Retina (tissue), 1 donor: ENCODE results near the gene CACNA1H.
A peak's percentile ranks its signal among the peaks of the same experiment; 100 is the strongest.

Experiments
- DNase-seq: peaks from one replicate; pipeline ENCODE4 v3.0.0-alpha.2; 2016

The CACNA1H gene

DNA sequence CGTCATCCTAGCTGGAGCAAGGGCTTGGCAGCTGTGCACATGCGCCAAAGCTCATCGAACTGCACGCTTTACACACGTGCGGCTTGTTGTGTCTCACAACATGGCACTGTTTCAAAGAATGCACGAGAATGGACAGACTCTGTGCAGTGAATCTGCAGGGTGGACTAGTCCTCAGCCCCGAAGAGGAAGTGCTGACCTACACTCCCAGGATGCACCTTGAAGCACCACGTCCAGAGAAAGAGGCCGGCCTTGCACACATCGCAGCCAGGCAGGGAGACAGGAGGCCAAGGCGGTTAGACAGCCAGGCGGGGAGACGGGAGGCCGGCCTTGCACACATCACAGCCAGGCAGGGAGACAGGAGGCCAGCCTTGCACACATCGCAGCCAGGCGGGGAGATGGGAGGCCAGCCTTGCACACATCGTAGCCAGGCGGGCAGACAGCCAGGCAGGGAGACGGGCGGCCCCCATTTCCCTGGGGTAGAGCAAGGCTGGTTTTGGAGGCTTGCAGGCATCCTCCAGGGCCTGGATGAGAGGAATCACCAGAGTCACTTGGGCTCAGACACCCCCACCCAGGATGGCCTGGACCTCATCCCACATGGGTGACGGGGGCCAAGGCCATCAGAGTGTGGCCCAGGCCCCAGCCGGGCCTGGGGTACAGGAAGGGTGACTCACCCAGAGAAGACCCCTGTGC is 9.0 kb upstream of the CACNA1H start:
- DNase-seq = peak; percentile 40

DNA sequence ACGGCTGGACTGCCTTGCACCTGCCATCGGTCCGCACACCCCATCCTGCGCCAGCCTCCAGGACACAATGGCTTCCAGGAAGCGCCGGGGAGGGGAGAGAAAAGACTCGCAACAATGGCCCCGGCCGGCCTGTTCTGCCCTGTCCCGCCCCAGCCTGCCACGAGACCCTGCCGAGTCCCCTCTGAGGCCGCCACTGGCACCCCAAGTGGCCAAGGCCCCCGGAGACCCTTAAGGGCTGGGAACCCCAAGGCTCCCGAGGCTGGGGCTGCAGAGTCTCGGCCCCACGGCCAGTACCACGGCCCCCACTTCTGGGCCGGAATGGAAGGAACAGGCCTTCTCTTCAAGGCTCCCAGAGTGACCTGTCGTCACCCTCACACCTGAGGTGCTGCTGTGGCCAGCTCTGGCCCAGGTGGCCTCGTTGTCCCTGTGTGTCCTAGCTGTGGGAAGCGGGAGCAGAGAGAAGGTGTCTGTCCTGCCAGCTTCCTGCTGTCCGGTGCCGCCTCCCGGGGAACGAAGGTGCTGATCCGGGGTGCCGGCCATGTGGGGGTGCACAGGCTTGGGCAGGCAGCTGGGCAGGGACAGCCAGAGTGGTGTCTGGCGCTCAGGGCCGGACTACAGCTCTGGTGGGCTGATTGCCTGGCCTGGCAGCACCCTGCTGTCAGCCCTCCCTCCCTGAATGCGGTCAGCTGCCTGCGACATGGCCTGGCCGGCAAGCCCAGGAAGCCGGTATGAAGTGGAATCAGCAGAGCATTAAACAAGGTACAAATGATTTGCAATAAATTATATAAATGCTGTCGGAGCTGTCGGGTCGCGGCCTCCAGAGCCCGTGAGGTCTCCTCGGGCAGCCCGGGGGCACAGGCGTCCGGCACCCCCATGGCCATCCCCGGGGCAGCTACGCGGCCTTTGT is 8.2 kb upstream of the CACNA1H start:
- DNase-seq = peak; percentile 89

DNA sequence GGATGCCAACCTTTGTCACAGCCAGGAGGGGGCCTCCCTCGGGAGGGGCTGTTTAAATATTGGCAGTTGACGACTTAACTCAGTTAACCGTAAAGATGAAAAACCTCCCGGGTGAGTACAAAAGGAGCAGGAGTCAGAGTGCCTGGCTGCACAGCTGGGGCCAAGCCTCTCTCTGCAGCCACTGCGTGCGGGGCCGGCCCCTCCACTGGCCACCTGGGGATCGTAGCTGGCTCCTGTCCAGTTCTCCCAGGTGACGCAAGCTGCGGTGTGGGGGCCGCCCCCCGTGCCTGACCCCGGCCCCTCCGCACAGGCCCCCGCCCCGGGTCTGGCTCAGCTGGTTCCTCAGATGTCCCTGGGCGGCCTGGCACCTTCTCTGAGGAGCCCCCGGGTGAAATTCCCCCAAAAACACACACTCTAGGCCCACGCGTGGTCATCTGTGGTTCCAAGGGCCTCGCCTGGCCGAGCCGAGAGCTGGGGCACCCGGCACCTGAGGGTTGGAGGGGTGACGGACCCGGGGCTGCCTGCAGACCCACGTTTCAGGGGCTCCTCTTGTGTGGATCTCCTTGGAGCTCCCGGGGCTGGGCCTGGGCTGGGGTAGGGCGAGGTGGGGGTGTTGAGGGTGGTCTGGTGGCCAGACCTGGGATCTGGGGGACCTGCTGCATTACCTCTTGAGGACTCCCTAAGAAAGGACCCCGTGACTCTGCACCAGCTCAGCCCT is 7.4 kb upstream of the CACNA1H start:
- peak; percentile 42 for DNase-seq

DNA sequence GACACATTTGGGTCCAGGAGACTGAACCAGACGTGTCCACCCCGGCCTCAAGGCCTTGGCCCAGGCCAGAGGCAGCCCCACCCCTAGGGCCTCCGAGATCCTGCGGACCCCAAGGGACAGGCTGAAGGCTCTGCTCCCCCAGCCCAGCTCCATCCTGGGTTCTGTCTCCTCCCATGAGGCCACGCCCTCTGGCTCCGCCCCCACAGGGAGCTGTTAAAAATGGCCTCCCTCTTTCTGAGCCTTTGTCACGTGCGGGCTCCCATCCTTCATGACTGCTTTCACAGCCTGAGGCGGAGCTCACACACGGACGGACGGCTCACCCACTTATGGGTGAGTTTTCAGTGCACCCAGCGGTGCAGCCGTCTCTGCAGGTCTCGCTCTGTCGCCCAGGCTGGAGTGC is 6.5 kb upstream of the CACNA1H start:
- DNase-seq = no peak

DNA sequence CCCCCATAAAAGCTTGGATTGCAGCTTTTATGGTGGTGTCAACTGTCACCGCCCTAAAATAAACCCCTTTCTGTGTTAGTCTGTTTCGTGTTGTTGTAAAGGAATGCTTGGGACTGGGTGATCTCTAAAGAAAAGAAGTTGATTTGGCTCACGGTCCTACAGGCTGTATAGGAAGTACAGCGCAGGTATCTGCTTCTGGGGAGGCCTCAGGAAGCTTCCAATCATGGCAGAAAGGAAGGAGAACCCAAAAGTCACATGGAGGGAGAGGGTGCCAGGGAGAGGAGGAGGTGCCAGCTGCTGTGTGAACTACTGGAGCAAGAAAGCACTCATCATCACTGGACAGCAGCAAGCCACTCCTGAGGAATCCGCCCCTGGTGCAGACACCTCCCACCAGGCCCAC is 5.9 kb upstream of the CACNA1H start:
- no peak for DNase-seq

DNA sequence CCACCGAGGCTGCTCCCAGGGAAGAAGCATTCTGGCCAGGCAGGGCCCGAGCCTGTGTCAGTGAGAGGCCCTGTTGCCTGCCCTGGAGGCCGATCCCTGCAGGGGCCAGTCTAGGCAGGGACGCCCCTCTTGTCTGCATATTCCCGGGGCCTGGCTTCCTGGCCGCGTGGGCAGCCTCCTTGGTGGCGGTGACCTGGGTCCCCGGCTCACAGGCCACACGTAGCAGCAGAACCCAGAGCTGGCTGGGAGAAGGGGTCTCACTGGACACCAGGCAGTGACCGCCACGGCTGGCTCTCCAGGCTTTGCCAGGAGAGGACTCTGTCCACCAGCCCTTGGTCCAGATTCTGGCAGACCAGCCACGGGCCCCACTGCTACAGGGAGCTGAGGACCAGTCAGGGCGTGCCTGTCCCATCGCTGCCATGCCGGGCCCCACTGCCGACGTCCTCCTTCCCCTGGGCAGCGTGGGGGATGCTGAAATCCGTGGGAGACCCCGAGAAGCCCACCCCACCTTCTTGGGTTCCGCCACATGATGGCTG is 3.7 kb upstream of the CACNA1H start:
- no peak for DNase-seq

DNA sequence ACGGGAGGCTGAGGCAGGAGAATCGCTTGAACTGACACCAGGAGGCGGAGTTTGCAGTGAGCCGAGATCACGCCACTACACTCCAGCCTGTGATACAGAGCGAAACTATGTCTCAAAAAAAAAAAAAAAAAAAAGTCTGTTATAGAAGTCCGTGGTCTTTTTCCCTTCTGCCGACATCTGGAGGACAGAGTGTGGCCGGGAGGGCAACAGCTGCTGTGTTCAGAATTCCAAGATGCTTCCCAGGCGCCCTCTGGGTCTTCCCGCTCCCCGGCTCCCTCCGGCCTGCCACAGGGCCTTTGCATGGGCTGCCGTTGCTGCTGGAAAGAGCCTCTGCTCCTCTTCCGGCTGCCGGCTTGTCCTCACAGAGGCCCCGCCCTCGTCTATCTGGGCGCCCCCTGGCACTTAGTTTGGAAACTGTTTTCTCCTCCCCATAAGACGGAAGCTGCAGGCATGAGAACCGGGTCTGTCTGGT is 2.4 kb upstream of the CACNA1H start:
- DNase-seq = no peak

DNA sequence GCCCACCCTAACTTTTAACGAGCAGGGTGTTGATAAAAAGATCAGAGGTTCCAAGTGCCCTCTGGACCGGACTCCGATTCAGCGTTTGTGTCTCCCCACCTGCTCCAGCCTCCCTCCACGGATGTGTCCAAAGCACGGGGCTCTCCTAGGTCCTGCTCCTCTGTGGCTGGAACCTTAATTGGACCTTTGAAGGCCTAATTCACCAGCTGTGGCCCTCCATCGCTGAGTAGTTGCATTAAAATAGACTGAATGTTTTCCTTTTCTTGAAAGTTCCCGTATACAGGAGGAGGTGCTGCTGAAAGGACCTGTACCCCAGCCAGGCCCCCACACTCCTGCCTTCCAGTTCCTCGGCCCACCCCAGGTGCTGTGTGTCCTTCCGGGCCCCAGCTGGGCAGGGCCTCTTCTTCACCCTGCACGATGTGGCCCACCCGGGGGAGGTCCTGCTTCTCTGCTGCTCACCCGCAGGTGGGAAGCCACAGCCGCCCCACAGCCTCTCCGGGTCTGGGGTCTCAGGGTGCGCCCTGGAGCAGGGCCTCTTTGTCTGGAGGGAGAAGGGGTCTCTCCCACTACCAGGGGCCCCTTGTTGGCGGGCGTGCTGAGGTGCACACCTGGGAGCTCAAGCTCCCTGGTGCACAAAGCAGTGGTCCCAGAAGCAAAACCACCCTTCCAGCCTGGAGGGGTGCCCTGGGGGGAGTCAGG is 1.3 kb upstream of the CACNA1H start:
- no peak for DNase-seq

DNA sequence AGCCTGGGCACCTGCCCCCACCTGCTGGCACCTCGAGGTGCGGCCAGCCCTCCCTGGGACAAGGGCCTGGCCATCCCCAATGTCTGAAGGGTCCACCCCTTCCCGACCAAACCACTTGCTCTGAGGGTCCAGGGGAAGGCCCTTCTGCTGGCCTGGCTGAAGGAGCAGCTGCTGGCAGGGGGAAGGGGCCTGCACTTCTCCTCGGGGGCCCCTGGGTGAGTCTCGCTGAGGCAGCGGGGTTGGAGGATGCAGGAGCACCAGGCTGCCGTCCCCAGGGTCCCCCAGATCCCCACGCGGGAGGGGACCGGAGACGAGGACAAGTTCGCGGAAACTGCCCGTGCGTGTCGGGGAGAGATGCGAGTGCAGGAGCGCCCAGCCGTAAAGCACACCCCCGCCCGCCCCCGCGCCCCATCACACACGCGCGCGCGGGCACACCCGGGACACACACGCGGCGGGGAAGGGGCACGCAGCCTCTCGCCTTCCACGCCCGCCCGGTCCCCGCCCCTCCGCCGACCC is 725 bp upstream of the CACNA1H start:
- DNase-seq = peak; percentile 81

DNA sequence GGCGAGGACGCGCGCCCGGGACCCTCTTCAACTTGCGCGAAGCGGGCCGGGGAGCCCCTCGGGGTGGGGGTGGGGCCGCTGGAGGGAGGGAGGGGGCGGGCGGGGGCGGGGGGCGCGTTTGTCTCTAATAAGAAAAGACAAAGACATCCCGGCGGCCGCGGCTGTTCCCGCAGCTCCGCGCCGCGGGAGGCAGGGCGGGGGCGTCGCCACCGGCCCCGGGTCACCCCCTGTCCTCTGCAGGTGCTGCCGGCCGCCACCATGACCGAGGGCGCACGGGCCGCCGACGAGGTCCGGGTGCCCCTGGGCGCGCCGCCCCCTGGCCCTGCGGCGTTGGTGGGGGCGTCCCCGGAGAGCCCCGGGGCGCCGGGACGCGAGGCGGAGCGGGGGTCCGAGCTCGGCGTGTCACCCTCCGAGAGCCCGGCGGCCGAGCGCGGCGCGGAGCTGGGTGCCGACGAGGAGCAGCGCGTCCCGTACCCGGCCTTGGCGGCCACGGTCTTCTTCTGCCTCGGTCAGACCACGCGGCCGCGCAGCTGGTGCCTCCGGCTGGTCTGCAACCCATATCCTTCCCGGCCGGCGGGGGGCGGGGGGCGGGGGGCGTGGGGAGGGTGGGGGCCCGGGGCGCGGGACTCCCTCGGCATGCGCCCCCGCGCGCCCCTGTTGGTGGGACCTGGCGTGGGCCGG is 714 bp downstream of the CACNA1H start:
- no peak for DNase-seq

DNA sequence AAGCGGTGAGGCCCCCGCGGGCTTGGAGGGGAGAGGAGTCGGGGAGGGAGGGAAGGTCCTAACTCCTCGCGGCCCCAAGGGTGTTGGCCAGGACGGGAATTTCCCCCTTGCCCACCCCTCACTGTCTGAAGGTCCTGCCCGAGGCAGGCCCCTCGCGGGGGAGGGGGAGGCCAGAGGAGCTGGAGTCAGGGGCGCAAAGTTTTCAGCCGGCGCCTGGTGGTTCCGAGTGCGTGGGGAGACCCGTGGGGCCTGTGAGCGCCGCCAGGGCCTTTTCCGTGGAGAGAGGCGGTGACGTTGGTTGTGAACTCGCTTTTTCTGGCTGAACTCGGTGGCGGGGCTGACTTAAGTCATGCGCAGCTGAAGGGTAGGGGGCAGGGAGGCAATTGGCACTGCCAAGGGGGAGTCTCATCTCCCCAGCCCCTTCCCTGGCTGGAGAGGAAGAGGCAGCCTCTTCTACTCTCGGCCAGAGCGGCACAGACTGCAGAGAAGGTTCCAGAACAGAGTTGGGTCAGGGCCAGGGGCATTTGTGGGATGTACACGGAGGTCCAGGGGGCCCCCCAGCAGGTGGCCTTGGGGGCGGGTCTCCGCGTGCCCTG is 1.5 kb downstream of the CACNA1H start:
- DNase-seq = peak; percentile 49

DNA sequence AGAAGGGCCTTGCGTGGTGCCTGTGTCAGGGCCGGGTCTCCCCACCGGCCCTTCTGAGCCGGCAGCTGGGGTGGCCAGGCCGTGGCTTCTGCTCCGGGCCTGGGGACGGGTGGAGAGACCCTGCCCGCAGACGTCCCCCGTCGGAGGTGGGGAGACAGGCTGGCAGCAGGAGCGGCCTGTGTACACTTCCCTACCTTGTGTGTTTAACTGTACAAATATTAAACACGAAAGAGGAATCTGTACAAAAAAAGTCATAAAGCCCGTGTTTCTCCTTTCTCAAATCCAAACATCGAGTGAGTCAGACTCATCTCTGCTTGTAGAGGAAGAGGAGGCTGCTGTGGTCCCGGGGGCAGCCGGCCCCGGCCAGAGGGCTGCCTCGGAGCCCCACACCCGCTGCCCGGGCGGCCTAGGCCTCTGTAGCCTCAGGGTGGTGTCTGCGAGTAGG is 2.0 kb downstream of the CACNA1H start:
- DNase-seq = no peak

DNA sequence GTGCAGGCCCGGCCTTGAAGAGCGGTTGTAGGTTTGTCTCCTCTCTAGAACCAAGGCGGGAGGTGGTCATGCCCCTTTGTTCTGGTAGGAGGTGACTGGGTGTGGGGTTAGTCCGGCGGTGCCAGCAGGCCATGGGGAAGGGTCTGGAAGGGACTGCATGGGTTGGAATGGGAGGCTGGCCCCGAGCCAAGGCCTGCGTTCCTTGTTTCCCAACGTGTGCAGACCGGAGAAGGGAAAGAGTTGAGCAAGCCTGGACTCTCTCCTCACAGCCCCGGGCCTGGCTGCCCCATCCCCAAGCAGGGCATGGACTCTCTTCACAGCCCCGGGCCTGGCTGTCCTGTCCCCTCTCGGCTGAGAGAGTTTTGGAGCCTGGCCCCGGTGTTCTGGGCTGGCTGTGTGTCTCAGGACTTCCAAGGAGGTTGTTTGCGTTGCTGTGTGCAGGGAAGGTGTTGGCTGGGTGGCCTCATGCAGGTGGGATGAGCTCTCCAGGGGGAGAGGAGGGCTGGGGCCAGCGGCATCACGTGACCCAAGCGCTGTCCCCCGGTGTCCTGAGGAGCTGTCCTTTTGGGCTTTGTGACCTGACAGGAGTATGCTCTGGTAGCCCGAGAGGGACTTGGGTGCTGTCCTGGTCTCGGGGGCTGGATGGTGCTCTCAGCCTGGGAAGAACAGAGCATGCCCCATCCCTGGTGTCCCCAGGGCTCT is 2.6 kb downstream of the CACNA1H start:
- DNase-seq = no peak

DNA sequence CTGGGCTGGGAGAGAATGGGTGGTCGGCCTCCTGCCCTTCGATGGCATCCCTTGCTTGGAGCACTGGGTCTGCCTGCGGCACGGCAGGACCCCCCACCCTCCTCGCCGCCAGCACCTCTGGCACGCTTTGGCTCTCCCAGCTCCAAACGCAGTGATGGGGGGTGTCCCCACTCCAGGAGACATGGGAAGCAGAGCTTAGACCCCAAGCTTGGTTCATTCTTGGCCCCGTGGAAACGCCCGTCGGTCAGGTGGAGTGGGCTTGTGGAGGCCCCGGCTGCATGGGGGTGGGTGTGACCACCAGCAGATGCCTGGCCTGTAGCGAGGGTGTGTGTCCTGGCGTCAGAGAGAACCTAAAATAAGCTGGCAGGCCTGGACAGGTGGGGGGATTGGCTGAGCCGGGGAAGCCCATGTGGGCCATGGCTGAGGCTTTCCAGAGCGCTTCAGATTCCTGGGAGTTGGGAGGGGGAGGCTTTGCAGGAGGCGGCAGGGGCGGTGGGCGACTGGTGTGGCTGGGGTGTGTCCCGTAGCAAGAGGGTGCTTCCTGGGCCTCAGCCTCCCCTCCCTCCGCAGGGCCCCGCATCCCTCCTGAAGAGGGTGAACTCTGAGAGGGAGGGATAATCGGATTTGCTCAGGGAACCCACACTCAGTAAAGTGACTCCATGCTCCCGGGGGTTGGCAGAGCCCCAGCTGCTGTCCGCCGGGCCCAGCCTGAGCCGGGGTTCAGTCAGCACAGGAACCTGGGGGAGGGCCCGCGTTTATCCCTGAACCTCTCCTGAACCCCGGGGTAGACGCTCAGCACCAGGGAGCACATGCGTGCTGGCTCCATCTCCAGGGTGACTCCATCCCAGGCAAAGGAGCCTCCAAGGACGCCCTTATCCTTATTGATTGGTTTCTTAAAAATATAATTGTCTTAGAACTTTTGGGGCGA is 3.4 kb downstream of the CACNA1H start:
- no peak for DNase-seq

DNA sequence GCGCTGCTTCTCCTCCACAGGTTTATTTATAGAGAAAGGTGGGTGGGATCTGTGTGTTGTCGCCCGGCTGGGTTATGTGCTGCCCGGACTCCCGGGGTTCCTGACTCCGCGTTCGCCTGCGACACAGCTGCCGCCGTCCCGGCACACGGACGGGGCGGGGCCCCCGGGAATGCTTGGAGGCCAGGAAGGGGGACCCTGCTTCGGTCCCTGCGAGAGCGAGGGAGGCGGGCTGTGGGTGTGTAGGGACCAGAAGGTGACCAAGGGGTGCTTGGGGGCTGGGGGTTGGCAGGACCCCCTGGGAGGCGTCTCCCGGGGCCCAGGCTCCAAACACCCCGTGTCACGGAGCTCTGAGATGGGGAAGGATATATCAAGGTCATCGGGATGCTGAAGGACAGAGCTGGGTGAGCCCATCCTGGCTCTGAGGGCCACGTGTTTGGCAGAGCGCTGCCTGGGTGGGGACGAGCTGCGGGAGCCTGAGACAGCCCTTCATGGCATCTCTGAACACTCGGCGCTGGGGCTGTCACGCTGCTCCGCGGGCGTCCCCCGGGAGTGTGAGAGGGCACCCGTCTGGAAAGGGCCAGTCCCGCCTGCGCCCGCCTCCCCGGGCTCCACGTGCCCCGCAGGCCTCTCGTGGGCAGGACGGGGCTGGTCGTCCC is 4.2 kb downstream of the CACNA1H start:
- no peak for DNase-seq

DNA sequence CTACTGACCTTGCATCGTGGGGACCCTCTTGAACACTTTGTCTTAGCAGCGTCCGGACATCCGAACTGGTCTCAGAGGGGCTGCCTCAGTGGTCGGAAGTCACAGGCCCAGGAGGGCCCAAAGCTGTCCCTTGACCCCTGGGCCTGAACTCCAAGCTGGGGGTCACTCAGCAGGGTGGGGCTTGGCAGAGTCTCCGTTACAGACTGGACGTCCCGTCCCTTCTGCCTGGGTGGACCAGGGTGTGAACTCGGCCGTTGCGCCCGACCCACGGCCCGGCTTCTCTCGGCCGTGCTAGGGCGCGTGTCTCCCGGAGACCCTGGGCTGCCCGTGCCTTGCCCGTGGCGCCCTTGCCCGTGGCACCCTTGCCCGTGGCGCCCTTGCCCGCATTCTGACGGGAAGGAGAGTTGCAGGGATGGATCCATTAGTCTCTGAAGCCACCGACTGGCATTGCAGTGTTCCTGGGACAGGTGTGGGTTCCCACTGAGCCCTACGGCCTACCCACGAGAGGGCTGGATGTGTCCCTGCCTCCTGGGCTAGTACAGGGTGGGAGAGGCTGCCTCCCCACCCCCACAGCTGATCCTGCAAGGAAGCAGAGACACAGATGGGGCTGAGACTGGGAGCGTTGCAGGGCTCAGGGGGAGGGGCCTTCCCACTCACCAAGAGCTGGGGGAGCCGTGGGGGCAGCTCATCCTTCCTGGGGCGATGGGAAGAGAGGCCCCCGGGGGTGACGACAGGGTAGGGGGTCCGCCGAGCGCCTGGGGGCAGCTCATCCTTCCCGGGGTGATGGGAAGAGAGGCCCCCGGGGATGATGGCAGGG is 4.9 kb downstream of the CACNA1H start:
- no peak for DNase-seq

DNA sequence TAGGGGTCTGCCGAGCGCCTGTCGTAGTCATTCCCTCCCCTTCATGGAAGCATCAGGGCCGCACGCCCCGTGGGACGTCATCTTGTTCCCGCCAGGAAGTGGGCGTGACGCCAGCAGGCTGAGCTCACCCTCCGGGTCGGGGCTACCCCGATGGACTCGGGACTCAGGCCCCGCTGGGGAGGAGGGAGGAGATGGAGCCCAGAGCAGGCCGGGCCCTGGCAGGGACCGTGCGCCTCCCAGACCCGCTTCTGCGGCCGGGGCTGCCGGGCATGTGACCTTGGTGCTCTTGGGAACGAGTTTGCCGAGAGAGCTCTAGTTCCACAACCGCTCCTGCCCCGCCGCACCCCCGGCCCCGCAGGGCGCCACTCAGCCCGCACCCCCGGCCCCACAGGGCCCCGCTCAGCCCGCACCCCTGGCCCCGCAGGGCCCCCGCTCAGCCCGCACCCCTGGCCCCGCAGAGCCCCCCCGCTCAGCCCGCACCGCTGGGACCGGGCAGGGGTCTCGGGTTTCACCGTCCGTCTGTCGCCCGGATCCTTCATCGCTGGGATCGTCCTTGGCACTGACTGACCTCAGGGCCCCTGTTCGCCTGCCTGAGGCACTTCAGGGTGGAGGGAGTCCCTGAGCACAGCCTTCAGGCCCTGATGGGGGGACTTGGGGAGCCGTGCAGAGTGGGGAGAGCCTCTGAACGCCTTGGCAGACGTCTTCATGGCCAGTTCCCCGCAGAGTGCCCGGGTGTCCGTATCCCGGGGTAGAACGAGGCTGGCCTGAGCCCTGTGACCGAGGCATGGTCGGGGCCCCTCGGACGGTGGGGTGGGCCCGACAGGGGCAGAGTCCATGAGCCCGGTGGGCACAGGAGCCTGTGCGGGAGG is 5.8 kb downstream of the CACNA1H start:
- DNase-seq = peak; percentile 61
